Dedifferentiated amniotic fluid mesenchymal stem cell (primary cell): ENCODE results near the gene TMEM132A.

ENCODE experiments used
- DNase-seq: peaks from one replicate; pipeline ENCODE4 v3.0.0-alpha.2; 2016; ENCODE audit errors: extremely low spot score

Gene TMEM132A

GRCh38 chr11:60922906-60923305 lies 1.4 kb upstream of the TMEM132A start:
- no peak for DNase-seq

GRCh38 chr11:60923326-60923725 lies 934 bp upstream of the TMEM132A start:
- no peak for DNase-seq

GRCh38 chr11:60923800-60924109 lies 505 bp upstream of the TMEM132A start:
- no peak for DNase-seq

GRCh38 chr11:60924906-60925853 lies 920 bp downstream of the TMEM132A start:
- no peak for DNase-seq

- DNase-seq = no peak
These were observed 1.6 kb downstream of the TMEM132A start for GRCh38 chr11:60925868-60926267.

- DNase-seq = no peak
These were observed 2.2 kb downstream of the TMEM132A start for GRCh38 chr11:60926500-60926899.

GRCh38 chr11:60927061-60927592 lies 2.9 kb downstream of the TMEM132A start:
- no peak for DNase-seq

- DNase-seq = no peak
These were observed 3.3 kb downstream of the TMEM132A start for GRCh38 chr11:60927600-60927999.

- no peak for DNase-seq
These were observed 4.3 kb downstream of the TMEM132A start for GRCh38 chr11:60928563-60929001.

- no peak for DNase-seq
These were observed 5.5 kb downstream of the TMEM132A start for GRCh38 chr11:60929764-60930163.

- DNase-seq = no peak
These were observed 6.1 kb downstream of the TMEM132A start for GRCh38 chr11:60930394-60930793.

GRCh38 chr11:60931917-60932316 lies 7.7 kb downstream of the TMEM132A start:
- DNase-seq = no peak

GRCh38 chr11:60932605-60933356 lies 8.5 kb downstream of the TMEM132A start:
- DNase-seq = no peak

- no peak for DNase-seq
These were observed 9.3 kb downstream of the TMEM132A start for GRCh38 chr11:60933416-60934123.

- no peak for DNase-seq
These were observed 10.0 kb downstream of the TMEM132A start for GRCh38 chr11:60934124-60934789.

- DNase-seq = no peak
These were observed 10.7 kb downstream of the TMEM132A start for GRCh38 chr11:60934790-60935605.

- DNase-seq = no peak
These were observed 11.6 kb downstream of the TMEM132A start for GRCh38 chr11:60935676-60936442.

- DNase-seq = no peak
These were observed 12.3 kb downstream of the TMEM132A start for GRCh38 chr11:60936467-60937143.

GRCh38 chr11:60937144-60937527 lies 12.9 kb downstream of the TMEM132A start:
- no peak for DNase-seq
